ENCODE data around the gene MAZ.
"Not testable (repeated sequence)": the region's sequence is repeated elsewhere in the genome, so short reads cannot be mapped to it uniquely, and the experiment has no call there.

Gene MAZ

GRCh38 chr16:29774730-29775129 lies 31.6 kb upstream of the MAZ start:
- no peak for DNase-seq
- no peaks in the 10 kb centered on the region for H3K27me3 Mint-ChIP-seq
- no peak overlapping the region for H3K4me3 Mint-ChIP-seq
- H3K4me1 Mint-ChIP-seq (ENCODE audit: low read depth): peaks cover 10% of the 10 kb centered on the region
- H3K27ac Mint-ChIP-seq: no peak overlapping the region
- H3K36me3 Mint-ChIP-seq (ENCODE audit: low read depth): no peaks in the 10 kb centered on the region
- no peaks in the 10 kb centered on the region for H3K9me3 Mint-ChIP-seq

GRCh38 chr16:29775742-29776408 lies 30.5 kb upstream of the MAZ start:
- H3K9me3 Mint-ChIP-seq: no peaks in the 10 kb centered on the region
- H3K27ac Mint-ChIP-seq: no peak overlapping the region
- peaks cover 6% of the 10 kb centered on the region for H3K4me1 Mint-ChIP-seq (ENCODE audit: low read depth)
- H3K4me3 Mint-ChIP-seq: no peak overlapping the region
- no peaks in the 10 kb centered on the region for H3K36me3 Mint-ChIP-seq (ENCODE audit: low read depth)
- DNase-seq: no peak
- no peaks in the 10 kb centered on the region for H3K27me3 Mint-ChIP-seq

GRCh38 chr16:29777576-29778350 lies 28.6 kb upstream of the MAZ start, which contains the start of gene ZG16:
Gene ZG16 (plus strand): TSS chr16:29778256. CDS start chr16:29779267, 1,011 bp downstream.
- H3K4me3 Mint-ChIP-seq: no peak within 1 kb of the TSS
- peak within 1 kb of the TSS; percentile 48 for H3K27ac Mint-ChIP-seq
- no peaks in the 10 kb centered on the region for H3K36me3 Mint-ChIP-seq (ENCODE audit: low read depth)
- no peaks in the 10 kb centered on the region for H3K9me3 Mint-ChIP-seq
- no peak for DNase-seq
- H3K27me3 Mint-ChIP-seq: no peaks in the 10 kb centered on the region
- peaks cover 7% of the 10 kb centered on the region for H3K4me1 Mint-ChIP-seq (ENCODE audit: low read depth)

- Mint-ChIP-seq H3K27ac (no peak overlapping the region), H3K27me3 (no peaks in the 10 kb centered on the region)
- DNase-seq: no peak
Measured at GRCh38 chr16:29779474-29779873, 26.9 kb upstream of the MAZ start.

GRCh38 chr16:29783094-29783953 lies 23.0 kb upstream of the MAZ start:
- not testable (repeated sequence) for H3K4me3 Mint-ChIP-seq; DNase-seq; H3K36me3 Mint-ChIP-seq (ENCODE audit: low read depth); H3K9me3 Mint-ChIP-seq; H3K27me3 Mint-ChIP-seq
- H3K4me1 Mint-ChIP-seq (ENCODE audit: low read depth): peaks cover 27% of the 10 kb centered on the region
- peak overlapping the region; percentile 4 for H3K27ac Mint-ChIP-seq

More at GRCh38 chr16:29779474-29779873, 26.9 kb upstream of the MAZ start:
- H3K36me3 Mint-ChIP-seq (ENCODE audit: low read depth): no peaks in the 10 kb centered on the region
- H3K4me1 Mint-ChIP-seq (ENCODE audit: low read depth): peaks cover 17% of the 10 kb centered on the region
- no peak overlapping the region for H3K4me3 Mint-ChIP-seq
- no peaks in the 10 kb centered on the region for H3K9me3 Mint-ChIP-seq

- H3K27me3 Mint-ChIP-seq: no peaks in the 10 kb centered on the region
- H3K9me3 Mint-ChIP-seq: no peaks in the 10 kb centered on the region
- H3K36me3 Mint-ChIP-seq (ENCODE audit: low read depth): no peaks in the 10 kb centered on the region
- peaks cover 30% of the 10 kb centered on the region for H3K4me1 Mint-ChIP-seq (ENCODE audit: low read depth)
- no peak overlapping the region for H3K4me3 Mint-ChIP-seq
- DNase-seq: no peak
- peak overlapping the region; percentile 4 for H3K27ac Mint-ChIP-seq
Measured at GRCh38 chr16:29784157-29784556, 22.2 kb upstream of the MAZ start.

- Mint-ChIP-seq H3K36me3 (ENCODE audit: low read depth) (peaks cover under 1% of the 10 kb centered on the region), H3K9me3 (no peaks in the 10 kb centered on the region), H3K27me3 (no peaks in the 10 kb centered on the region), H3K4me1 (ENCODE audit: low read depth) (peaks cover 34% of the 10 kb centered on the region), H3K4me3 (peak overlapping the region; percentile 53), H3K27ac (peak overlapping the region; percentile 33)
- peak; percentile 85 for DNase-seq
Measured at GRCh38 chr16:29784901-29785500, 21.3 kb upstream of the MAZ start.

GRCh38 chr16:29787155-29787554 lies 19.2 kb upstream of the MAZ start:
- H3K4me3 Mint-ChIP-seq, H3K9me3 Mint-ChIP-seq, H3K27ac Mint-ChIP-seq, H3K27me3 Mint-ChIP-seq, DNase-seq: not testable (repeated sequence)
- H3K36me3 Mint-ChIP-seq (ENCODE audit: low read depth): peaks cover 20% of the 10 kb centered on the region
- peaks cover 40% of the 10 kb centered on the region for H3K4me1 Mint-ChIP-seq (ENCODE audit: low read depth)

- DNase-seq: no peak
- H3K27ac Mint-ChIP-seq: peak overlapping the region; percentile 99
- peaks cover 43% of the 10 kb centered on the region for H3K36me3 Mint-ChIP-seq (ENCODE audit: low read depth)
- H3K4me3 Mint-ChIP-seq: peak overlapping the region; percentile 100
- H3K9me3 Mint-ChIP-seq: no peaks in the 10 kb centered on the region
- H3K27me3 Mint-ChIP-seq: no peaks in the 10 kb centered on the region
- peaks cover 44% of the 10 kb centered on the region for H3K4me1 Mint-ChIP-seq (ENCODE audit: low read depth)
Measured at GRCh38 chr16:29789775-29790182, 16.6 kb upstream of the MAZ start.

GRCh38 chr16:29790183-29790948 lies 16.0 kb upstream of the MAZ start, which contains the start of gene KIF22:
Gene KIF22 (plus strand): TSS chr16:29790751. CDS start chr16:29790760, 9 bp downstream.
- Mint-ChIP-seq H3K9me3 (no peaks in the 10 kb centered on the region), H3K27me3 (no peaks in the 10 kb centered on the region), H3K4me3 (peak within 1 kb of the TSS; percentile 100), H3K27ac (peak within 1 kb of the TSS; percentile 99), H3K36me3 (ENCODE audit: low read depth) (peaks cover 49% of the 10 kb centered on the region), H3K4me1 (ENCODE audit: low read depth) (peaks cover 42% of the 10 kb centered on the region)
- peak; percentile 100 for DNase-seq

GRCh38 chr16:29790949-29791844 lies 15.1 kb upstream of the MAZ start:
- Mint-ChIP-seq H3K36me3 (ENCODE audit: low read depth) (peaks cover 57% of the 10 kb centered on the region), H3K4me3 (peak overlapping the region; percentile 100), H3K9me3 (no peaks in the 10 kb centered on the region), H3K27ac (peak overlapping the region; percentile 99), H3K4me1 (ENCODE audit: low read depth) (peaks cover 38% of the 10 kb centered on the region), H3K27me3 (no peaks in the 10 kb centered on the region)
- DNase-seq: no peak

- peak overlapping the region; percentile 99 for H3K27ac Mint-ChIP-seq
- no peak for DNase-seq
- peaks cover 38% of the 10 kb centered on the region for H3K4me1 Mint-ChIP-seq (ENCODE audit: low read depth)
- H3K9me3 Mint-ChIP-seq: no peaks in the 10 kb centered on the region
- no peaks in the 10 kb centered on the region for H3K27me3 Mint-ChIP-seq
- peaks cover 67% of the 10 kb centered on the region for H3K36me3 Mint-ChIP-seq (ENCODE audit: low read depth)
- H3K4me3 Mint-ChIP-seq: peak overlapping the region; percentile 100
Measured at GRCh38 chr16:29791845-29792807, 14.2 kb upstream of the MAZ start.

All from activated T-cell treated with anti-CD3 and anti-CD28 coated beads, Interleukin-2, amount 50 U/mL, for 24 hours (primary cell).